Hepatocyte (in vitro differentiated cells): ENCODE data around the gene AGAP1.

Experiments
- EZH2 ChIP-seq: fragments of 200-600 bp; sonication (generic); IDR thresholded peaks from 2 replicates; pipeline ENCODE4 v1.6.1; 2016; ENCODE audit warnings: antibody characterized with exemption, mild to moderate bottlenecking, borderline replicate concordance
- EZH2phosphoT487 ChIP-seq: fragments of 200-600 bp; sonication (generic); IDR thresholded peaks from one replicate; pipeline ENCODE4 v1.6.1; 2018; ENCODE audit warnings: antibody characterized with exemption, mild to moderate bottlenecking, low read depth, moderate library complexity; ENCODE audit not compliant: unreplicated experiment, severe bottlenecking
- TF ChIP-seq, protein P1 (sequence below): fragments of 200-600 bp; sonication (generic); IDR thresholded peaks from 2 replicates; pipeline ENCODE4 v1.5.1; 2016; ENCODE audit warnings: antibody characterized with exemption, mild to moderate bottlenecking; ENCODE audit not compliant: poor library complexity

DNA sequence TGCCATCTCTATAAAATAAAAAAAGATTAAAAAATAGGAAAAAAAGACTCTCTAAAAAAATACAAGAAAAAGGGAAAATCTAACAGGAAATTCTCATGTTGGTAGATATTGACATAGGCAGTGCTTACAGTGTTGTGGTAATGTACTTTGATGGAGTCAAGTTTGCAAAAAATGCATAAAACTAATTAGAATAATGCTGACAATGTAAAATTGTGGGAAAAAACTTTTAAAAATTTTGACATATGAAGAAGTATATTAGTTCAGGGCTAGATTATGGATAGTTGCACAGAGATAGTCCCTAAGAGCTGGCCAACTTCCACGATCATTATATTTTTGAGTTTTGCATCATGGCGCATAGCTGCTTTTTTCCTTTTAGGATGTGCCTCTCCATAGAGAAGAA is 601.7 kb downstream of the AGAP1 start:
- TF ChIP-seq EZH2, result no peak
- TF ChIP-seq, protein P1, sequence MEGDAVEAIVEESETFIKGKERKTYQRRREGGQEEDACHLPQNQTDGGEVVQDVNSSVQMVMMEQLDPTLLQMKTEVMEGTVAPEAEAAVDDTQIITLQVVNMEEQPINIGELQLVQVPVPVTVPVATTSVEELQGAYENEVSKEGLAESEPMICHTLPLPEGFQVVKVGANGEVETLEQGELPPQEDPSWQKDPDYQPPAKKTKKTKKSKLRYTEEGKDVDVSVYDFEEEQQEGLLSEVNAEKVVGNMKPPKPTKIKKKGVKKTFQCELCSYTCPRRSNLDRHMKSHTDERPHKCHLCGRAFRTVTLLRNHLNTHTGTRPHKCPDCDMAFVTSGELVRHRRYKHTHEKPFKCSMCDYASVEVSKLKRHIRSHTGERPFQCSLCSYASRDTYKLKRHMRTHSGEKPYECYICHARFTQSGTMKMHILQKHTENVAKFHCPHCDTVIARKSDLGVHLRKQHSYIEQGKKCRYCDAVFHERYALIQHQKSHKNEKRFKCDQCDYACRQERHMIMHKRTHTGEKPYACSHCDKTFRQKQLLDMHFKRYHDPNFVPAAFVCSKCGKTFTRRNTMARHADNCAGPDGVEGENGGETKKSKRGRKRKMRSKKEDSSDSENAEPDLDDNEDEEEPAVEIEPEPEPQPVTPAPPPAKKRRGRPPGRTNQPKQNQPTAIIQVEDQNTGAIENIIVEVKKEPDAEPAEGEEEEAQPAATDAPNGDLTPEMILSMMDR, result no peak
- TF ChIP-seq EZH2phosphoT487, result no peak
